DOHH2 (cell line): ENCODE results near the gene LHX3.

ENCODE experiments used
- H3F3A ChIP-seq: fragments of 200-600 bp; sonication (generic), shearing (Covaris generic); 2 replicates; pipeline ENCODE4 v1.6.0; 2016; ENCODE audit warnings: antibody characterized with exemption, mild to moderate bottlenecking; ENCODE audit not compliant: control insufficient read depth, insufficient read depth
- H3K27ac ChIP-seq: fragments of 200-600 bp; sonication (generic); 2 replicates; pipeline ENCODE4 v1.5.1; 2014; ENCODE audit warnings: low read depth, mild to moderate bottlenecking, low read length, moderate library complexity
- H3K27me3 ChIP-seq: fragments of 200-600 bp; sonication (generic); 2 replicates; pipeline ENCODE4 v1.6.1; 2014; ENCODE audit warnings: mild to moderate bottlenecking, low read length, mixed read lengths; ENCODE audit not compliant: control insufficient read depth
- H3K36me3 ChIP-seq: fragments of 200-600 bp; sonication (generic); 2 replicates; pipeline ENCODE4 v1.6.1; 2014; ENCODE audit warnings: mild to moderate bottlenecking, low read length, moderate library complexity, mixed read lengths; ENCODE audit not compliant: control insufficient read depth
- H3K4me1 ChIP-seq: fragments of 200-600 bp; sonication (generic); 2 replicates; pipeline ENCODE4 v1.6.1; 2014; ENCODE audit warnings: mild to moderate bottlenecking, low read length, mixed read lengths; ENCODE audit not compliant: control insufficient read depth
- H3K4me2 ChIP-seq: fragments of 200-600 bp; sonication (generic); 2 replicates; pipeline ENCODE4 v1.6.0; 2014; ENCODE audit warnings: mild to moderate bottlenecking, low read length, moderate library complexity
- H3K4me3 ChIP-seq: fragments of 200-600 bp; sonication (generic); 2 replicates; pipeline ENCODE4 v1.5.1; 2014; ENCODE audit warnings: mild to moderate bottlenecking, low read length, mixed read lengths
- H3K79me2 ChIP-seq: fragments of 200-600 bp; sonication (generic); 2 replicates; pipeline ENCODE4 v1.6.1; 2014; ENCODE audit warnings: mild to moderate bottlenecking, low read length, mixed read lengths; ENCODE audit not compliant: control insufficient read depth
- H3K9me2 ChIP-seq: fragments of 200-600 bp; sonication (generic); replicated peaks from 2 replicates; pipeline ENCODE4 v1.6.1; 2014; ENCODE audit warnings: mild to moderate bottlenecking, low read length, mixed read lengths; ENCODE audit not compliant: control insufficient read depth
- H3K9me3 ChIP-seq: fragments of 200-600 bp; sonication (generic); 2 replicates; pipeline ENCODE4 v1.6.1; 2014; ENCODE audit warnings: antibody characterized with exemption, low read length, mixed read lengths; ENCODE audit not compliant: control insufficient read depth, insufficient read depth
- H4K20me1 ChIP-seq: fragments of 200-600 bp; sonication (generic); 2 replicates; pipeline ENCODE4 v1.6.0; 2014; ENCODE audit warnings: low read depth, mild to moderate bottlenecking, antibody characterized with exemption, low read length, moderate library complexity; ENCODE audit not compliant: control insufficient read depth, insufficient read depth
- EZH2phosphoT487 ChIP-seq: fragments of 200-600 bp; sonication (generic); IDR thresholded peaks from 2 replicates; pipeline ENCODE4 v1.6.1; 2017; ENCODE audit warnings: borderline replicate concordance, mild to moderate bottlenecking, antibody characterized with exemption, low read length, moderate library complexity, mixed read lengths
- TF ChIP-seq, protein P1 (sequence below): fragments of 200-600 bp; sonication (generic); IDR thresholded peaks from one replicate; pipeline ENCODE4 v1.5.1; 2014; ENCODE audit warnings: antibody characterized with exemption, mild to moderate bottlenecking, low read depth, low read length; ENCODE audit not compliant: poor library complexity, severe bottlenecking

The LHX3 gene

DNA sequence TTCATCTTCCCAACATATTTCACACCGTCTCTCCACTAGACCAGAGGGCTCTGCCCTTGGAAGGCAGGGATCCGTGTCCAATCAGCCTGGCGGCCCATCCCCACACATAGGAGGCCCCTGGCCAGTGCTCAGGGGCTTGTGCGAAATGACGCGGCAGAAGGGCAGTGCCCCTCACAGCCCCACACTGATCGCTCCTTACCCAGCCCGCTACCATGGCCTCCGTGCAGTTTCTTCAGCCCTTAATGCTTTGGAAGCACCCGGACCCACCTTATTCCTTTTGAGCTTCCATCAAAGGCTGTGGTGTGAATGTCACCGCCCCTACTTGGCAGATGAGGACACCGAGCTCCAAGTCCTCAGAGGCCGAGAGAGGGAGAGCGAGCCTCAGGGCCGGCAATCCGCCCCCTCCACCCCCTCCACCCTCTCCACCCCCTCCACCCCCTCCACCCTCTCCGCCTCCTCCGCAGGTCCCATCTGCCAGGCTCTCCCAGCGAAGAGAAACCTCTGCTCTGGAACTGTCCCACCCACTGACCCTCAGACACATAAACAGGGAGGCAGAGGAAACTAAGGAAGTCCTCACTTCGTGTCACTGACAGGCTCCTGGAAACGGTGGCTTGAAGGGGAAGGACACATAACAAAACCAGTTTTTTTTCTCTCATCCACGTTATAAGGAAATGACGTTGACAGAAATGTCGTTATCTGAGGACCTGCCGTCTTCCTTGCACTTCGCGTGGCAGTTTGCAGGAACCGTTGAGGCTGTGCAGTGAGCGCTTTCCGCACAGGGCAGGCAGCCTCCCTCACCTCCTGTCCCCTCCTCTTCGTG is 26.8 kb upstream of the LHX3 start:
- no peaks in the 10 kb centered on the region for H3K27me3 ChIP-seq
- peaks cover 21% of the 10 kb centered on the region for H3F3A ChIP-seq
- peaks cover 78% of the 10 kb centered on the region for H3K4me1 ChIP-seq
- H3K9me2 ChIP-seq = no peaks in the 10 kb centered on the region
- H3K79me2 ChIP-seq = peaks cover 100% of the 10 kb centered on the region
- peaks cover 99% of the 10 kb centered on the region for H3K36me3 ChIP-seq
- no peak overlapping the region for H3K4me3 ChIP-seq
- TF ChIP-seq, protein P1, sequence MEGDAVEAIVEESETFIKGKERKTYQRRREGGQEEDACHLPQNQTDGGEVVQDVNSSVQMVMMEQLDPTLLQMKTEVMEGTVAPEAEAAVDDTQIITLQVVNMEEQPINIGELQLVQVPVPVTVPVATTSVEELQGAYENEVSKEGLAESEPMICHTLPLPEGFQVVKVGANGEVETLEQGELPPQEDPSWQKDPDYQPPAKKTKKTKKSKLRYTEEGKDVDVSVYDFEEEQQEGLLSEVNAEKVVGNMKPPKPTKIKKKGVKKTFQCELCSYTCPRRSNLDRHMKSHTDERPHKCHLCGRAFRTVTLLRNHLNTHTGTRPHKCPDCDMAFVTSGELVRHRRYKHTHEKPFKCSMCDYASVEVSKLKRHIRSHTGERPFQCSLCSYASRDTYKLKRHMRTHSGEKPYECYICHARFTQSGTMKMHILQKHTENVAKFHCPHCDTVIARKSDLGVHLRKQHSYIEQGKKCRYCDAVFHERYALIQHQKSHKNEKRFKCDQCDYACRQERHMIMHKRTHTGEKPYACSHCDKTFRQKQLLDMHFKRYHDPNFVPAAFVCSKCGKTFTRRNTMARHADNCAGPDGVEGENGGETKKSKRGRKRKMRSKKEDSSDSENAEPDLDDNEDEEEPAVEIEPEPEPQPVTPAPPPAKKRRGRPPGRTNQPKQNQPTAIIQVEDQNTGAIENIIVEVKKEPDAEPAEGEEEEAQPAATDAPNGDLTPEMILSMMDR = no peak
- no peak for TF ChIP-seq EZH2phosphoT487
- no peak overlapping the region for H3K4me2 ChIP-seq
- H4K20me1 ChIP-seq = peaks cover 10% of the 10 kb centered on the region; the same call in 1 of the 2 replicates
- no peaks in the 10 kb centered on the region for H3K9me3 ChIP-seq
- H3K27ac ChIP-seq = no peak overlapping the region

DNA sequence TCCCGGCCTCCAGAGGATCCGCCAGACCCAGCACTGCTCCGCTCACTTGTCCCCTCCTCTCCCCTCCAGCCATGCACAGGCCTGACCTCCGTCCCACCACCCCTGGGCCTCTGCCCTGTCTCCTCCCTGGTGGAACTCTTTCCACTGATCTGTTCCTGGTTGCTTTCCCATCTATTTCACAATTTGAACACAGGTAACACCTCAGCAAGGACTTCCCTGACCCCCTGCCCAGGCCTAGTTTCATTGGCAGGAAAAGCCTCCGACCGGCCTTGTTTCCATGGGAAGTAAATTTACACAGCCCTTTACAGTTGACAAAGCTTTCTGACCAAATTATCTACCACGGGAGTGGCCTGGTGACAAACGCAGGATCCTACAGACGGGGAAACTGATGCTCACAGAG is 25.8 kb upstream of the LHX3 start:
- peaks cover 96% of the 10 kb centered on the region for H3K36me3 ChIP-seq

DNA sequence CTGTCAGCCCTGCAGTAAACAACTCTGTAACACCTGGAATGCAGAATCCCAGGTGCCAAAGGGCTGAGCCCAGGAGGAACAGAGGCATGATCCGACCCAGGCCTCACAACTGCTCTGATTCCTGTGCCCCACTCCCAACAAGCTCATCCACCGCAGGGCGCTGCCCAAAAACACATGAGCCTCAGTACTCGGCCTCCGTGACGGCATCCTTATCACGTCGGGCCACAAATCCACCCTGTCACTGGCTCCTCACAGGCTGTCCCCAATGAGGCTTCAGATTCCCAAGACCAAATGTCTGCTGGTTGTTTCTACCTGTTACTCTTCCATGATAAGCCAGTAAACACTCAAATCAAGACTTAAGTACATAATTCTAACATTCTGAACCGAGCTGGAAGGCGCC is 25.4 kb upstream of the LHX3 start:
- H3F3A ChIP-seq = peaks cover 34% of the 10 kb centered on the region
- peaks cover 92% of the 10 kb centered on the region for H3K36me3 ChIP-seq
- H4K20me1 ChIP-seq = peaks cover 4% of the 10 kb centered on the region; the same call in 1 of the 2 replicates
- H3K27me3 ChIP-seq = no peaks in the 10 kb centered on the region
- H3K4me3 ChIP-seq = no peak overlapping the region
- peak overlapping the region; percentile 24; the same call in 1 of the 2 replicates for H3K4me2 ChIP-seq
- no peaks in the 10 kb centered on the region for H3K9me2 ChIP-seq
- H3K79me2 ChIP-seq = peaks cover 91% of the 10 kb centered on the region
- H3K4me1 ChIP-seq = peaks cover 88% of the 10 kb centered on the region
- peak overlapping the region; percentile 98 for H3K27ac ChIP-seq
- no peaks in the 10 kb centered on the region for H3K9me3 ChIP-seq
- TF ChIP-seq EZH2phosphoT487 = no peak
- TF ChIP-seq, protein P1 = no peak

More for the DNA sequence above, 25.8 kb upstream of the LHX3 start:
- Histone ChIP-seq H3K9me2 (no peaks in the 10 kb centered on the region), H4K20me1 (peaks cover 7% of the 10 kb centered on the region; the same call in 1 of the 2 replicates), H3F3A (peaks cover 30% of the 10 kb centered on the region), H3K9me3 (no peaks in the 10 kb centered on the region), H3K79me2 (peaks cover 96% of the 10 kb centered on the region), H3K4me2 (0 out of 2 replicates have a peak overlapping the region, but pooled peaks have one; percentile 5), H3K27ac (peak overlapping the region; percentile 98; the same call in 1 of the 2 replicates), H3K27me3 (no peaks in the 10 kb centered on the region), H3K4me3 (no peak overlapping the region), H3K4me1 (peaks cover 87% of the 10 kb centered on the region)
- no peak for TF ChIP-seq EZH2phosphoT487
- TF ChIP-seq, protein P1 = no peak
